Skeletal muscle tissue (tissue), 4 donors: ENCODE data around the gene PLCXD1. TPM values are rescaled to one million over a fixed set of nuclear protein-coding genes. Genes with fewer than 3 reads are reported as not detected.
"Not testable (repeated sequence)": the region's sequence is repeated elsewhere in the genome, so short reads cannot be mapped to it uniquely, and the experiment has no call there.

Experiments
- H3K27ac ChIP-seq: one replicate; pipeline ENCODE4 v1.7.0; 2013; ENCODE audit warnings: mild to moderate bottlenecking, low read depth, low read length, inconsistent platforms
- H3K27me3 ChIP-seq, 3 donors: one replicate each; pipeline ENCODE4 v1.7.0; 2013; ENCODE audit warnings: low read length in 3 of 3; ENCODE audit not compliant: control insufficient read depth in 3 of 3, insufficient read depth in 3 of 3
- H3K36me3 ChIP-seq, 3 donors: one replicate each; pipeline ENCODE4 v1.7.0; 2013; ENCODE audit warnings: low read length in 3 of 3; ENCODE audit not compliant: control insufficient read depth in 3 of 3, insufficient read depth in 3 of 3
- H3K4me1 ChIP-seq, 3 donors: one replicate each; pipeline ENCODE4 v1.7.0; 2013; ENCODE audit warnings: low read length in 3 of 3, mild to moderate bottlenecking in 3 of 3; ENCODE audit not compliant: control insufficient read depth in 3 of 3, insufficient read depth in 3 of 3
- H3K4me3 ChIP-seq, 3 donors: one replicate each; pipeline ENCODE4 v1.7.0; 2013; ENCODE audit warnings: low read length in 3 of 3
- H3K9ac ChIP-seq, 3 donors: one replicate each; pipeline ENCODE4 v1.7.0; 2013; ENCODE audit warnings: low read length in 3 of 3, mild to moderate bottlenecking in 3 of 3, moderate library complexity in 2 of 3, low read depth in 1 of 3
- H3K9me3 ChIP-seq, 3 donors: one replicate each; pipeline ENCODE4 v1.7.0; 2013; ENCODE audit warnings: low read length in 3 of 3; ENCODE audit not compliant: control insufficient read depth in 3 of 3
- total RNA-seq: library from RNA; depleted of rRNA; stranded (reverse); fragments of >200 nt; gene quantifications from one replicate; pipeline ENCODE4 v1.2.3, GENCODE V29; 2014
- donor health status: Osteomylitis.

The PLCXD1 gene
- total RNA-seq, 1 donor from 2014 or later = 5.2 TPM

GRCh38 chrX:279757-280604 is 1.2 kb upstream of the PLCXD1 start:
- not testable (repeated sequence) for H3K4me3 ChIP-seq
- peaks cover 6 to 18% (median 15%) of the 10 kb centered on the region in 3 donors for H3K4me1 ChIP-seq

GRCh38 chrX:280722-281121 is 459 bp upstream of the PLCXD1 start:
- not testable (repeated sequence) for H3K9ac ChIP-seq, H3K4me3 ChIP-seq, H3K27ac ChIP-seq, H3K9me3 ChIP-seq
- peaks cover 6 to 15% (median 11%) of the 10 kb centered on the region in 3 donors for H3K4me1 ChIP-seq
- H3K27me3 ChIP-seq = peaks cover 3 to 18% (median 7%) of the 10 kb centered on the region in 3 donors
- peaks cover 8 to 11% (median 8%) of the 10 kb centered on the region in 3 donors for H3K36me3 ChIP-seq

More at GRCh38 chrX:279757-280604, 1.2 kb upstream of the PLCXD1 start:
- H3K27me3 ChIP-seq = peaks cover 3 to 19% (median 7%) of the 10 kb centered on the region in 3 donors
- not testable (repeated sequence) for H3K36me3 ChIP-seq, H3K9ac ChIP-seq, H3K27ac ChIP-seq, H3K9me3 ChIP-seq

- H3K27me3 ChIP-seq, H3K27ac ChIP-seq, H3K9me3 ChIP-seq, H3K4me1 ChIP-seq, H3K4me3 ChIP-seq, H3K9ac ChIP-seq: not testable (repeated sequence)
- H3K36me3 ChIP-seq = peaks cover 8 to 11% (median 8%) of the 10 kb centered on the region in 3 donors
These were observed 960 bp downstream of the PLCXD1 start for GRCh38 chrX:282000-282681.

GRCh38 chrX:283115-283845 is 2.1 kb downstream of the PLCXD1 start:
- Histone ChIP-seq H3K4me3 (peak overlapping the region; percentile 85 to 86 (median 85)), H3K9me3 (no peaks in the 10 kb centered on the region), H3K9ac (peak overlapping the region; percentile 68 to 76 (median 70)), H3K36me3 (peaks cover 8 to 18% (median 8%) of the 10 kb centered on the region in 3 donors), H3K4me1 (peaks cover 0 to 3% (median 3%) of the 10 kb centered on the region in 3 donors), H3K27me3 (peaks cover 0 to 5% (median 0%) of the 10 kb centered on the region in 3 donors), H3K27ac (no peak overlapping the region)

GRCh38 chrX:285076-285677 is 4.0 kb downstream of the PLCXD1 start:
- Histone ChIP-seq H3K27ac (no peak overlapping the region), H3K27me3 (no peaks in the 10 kb centered on the region), H3K9ac (no peak overlapping the region), H3K9me3 (no peaks in the 10 kb centered on the region), H3K4me3 (no peak overlapping the region), H3K4me1 (peaks cover 0 to 3% (median 3%) of the 10 kb centered on the region in 3 donors), H3K36me3 (peaks cover 12 to 28% (median 15%) of the 10 kb centered on the region in 3 donors)

GRCh38 chrX:287670-288069 is 6.5 kb downstream of the PLCXD1 start:
- Histone ChIP-seq H3K9ac (no peak overlapping the region), H3K4me1 (peaks cover 0 to 3% (median 0%) of the 10 kb centered on the region in 3 donors), H3K27me3 (no peaks in the 10 kb centered on the region), H3K36me3 (peaks cover 12 to 32% (median 22%) of the 10 kb centered on the region in 3 donors), H3K27ac (no peak overlapping the region), H3K4me3 (no peak overlapping the region), H3K9me3 (no peaks in the 10 kb centered on the region)

- H3K27ac ChIP-seq = no peak overlapping the region
- H3K36me3 ChIP-seq = peaks cover 21 to 38% (median 28%) of the 10 kb centered on the region in 3 donors
- H3K4me3 ChIP-seq = no peak overlapping the region
- no peaks in the 10 kb centered on the region for H3K9me3 ChIP-seq
- H3K9ac ChIP-seq = no peak overlapping the region
- H3K4me1 ChIP-seq = no peaks in the 10 kb centered on the region
- no peaks in the 10 kb centered on the region for H3K27me3 ChIP-seq
These were observed 7.4 kb downstream of the PLCXD1 start for GRCh38 chrX:288561-288991.

- H3K9me3 ChIP-seq = no peaks in the 10 kb centered on the region
- no peak overlapping the region for H3K27ac ChIP-seq
- no peak overlapping the region for H3K4me3 ChIP-seq
- H3K9ac ChIP-seq = no peak overlapping the region
- H3K27me3 ChIP-seq = no peaks in the 10 kb centered on the region
- H3K4me1 ChIP-seq = no peaks in the 10 kb centered on the region
- H3K36me3 ChIP-seq = peaks cover 15 to 30% (median 23%) of the 10 kb centered on the region in 3 donors
These were observed 9.4 kb downstream of the PLCXD1 start for GRCh38 chrX:290476-291166.

- Histone ChIP-seq H3K27me3 (no peaks in the 10 kb centered on the region), H3K9ac (no peak overlapping the region), H3K4me1 (no peaks in the 10 kb centered on the region), H3K27ac (no peak overlapping the region), H3K36me3 (peaks cover 15 to 32% (median 23%) of the 10 kb centered on the region in 3 donors), H3K4me3 (no peak overlapping the region), H3K9me3 (no peaks in the 10 kb centered on the region)
These were observed 10.3 kb downstream of the PLCXD1 start for GRCh38 chrX:291411-291901.
